ENCODE data around the gene PPP2R5A.
A peak's percentile ranks its signal among the peaks of the same experiment; 100 is the strongest.
"Not testable (repeated sequence)": the region's sequence is repeated elsewhere in the genome, so short reads cannot be mapped to it uniquely, and the experiment has no call there.

Gene PPP2R5A

GRCh38 chr1:212375986-212376385, 90.8 kb downstream of the PPP2R5A start:
- no peaks in the 10 kb centered on the region for H3K27me3 Mint-ChIP-seq
- ATAC-seq (replicated peaks) (no peak), DNase-seq (no peak)
- H3K4me3 Mint-ChIP-seq, result no peak overlapping the region
- H3K4me1 Mint-ChIP-seq, result no peaks in the 10 kb centered on the region
- H3K27ac Mint-ChIP-seq, result no peak overlapping the region
- peaks cover 56 to 81% of the 10 kb centered on the region in 2 donors for H3K36me3 Mint-ChIP-seq
- H3K9me3 Mint-ChIP-seq, result no peaks in the 10 kb centered on the region

- ATAC-seq (replicated peaks), result no peak
- Mint-ChIP-seq H3K9me3 (no peaks in the 10 kb centered on the region), H3K4me1 (peaks cover 0 to 5% of the 10 kb centered on the region in 2 donors), H3K4me3 (no peak overlapping the region), H3K27me3 (no peaks in the 10 kb centered on the region), H3K36me3 (peaks cover 52 to 77% of the 10 kb centered on the region in 2 donors), H3K27ac (no peak overlapping the region)
- no peak for DNase-seq
These were observed 92.4 kb downstream of the PPP2R5A start for GRCh38 chr1:212377644-212378043.

GRCh38 chr1:212379366-212379765, 94.2 kb downstream of the PPP2R5A start:
- H3K36me3 Mint-ChIP-seq, result peaks cover 50 to 69% of the 10 kb centered on the region in 2 donors
- H3K27me3 Mint-ChIP-seq, result no peaks in the 10 kb centered on the region
- H3K27ac Mint-ChIP-seq, result no peak overlapping the region
- H3K4me3 Mint-ChIP-seq, result no peak overlapping the region
- H3K4me1 Mint-ChIP-seq, result peaks cover 0 to 5% of the 10 kb centered on the region in 2 donors
- H3K9me3 Mint-ChIP-seq, result no peaks in the 10 kb centered on the region
- ATAC-seq (replicated peaks), result no peak
- DNase-seq, result no peak

GRCh38 chr1:212381397-212382035, 96.3 kb downstream of the PPP2R5A start:
- Mint-ChIP-seq H3K9me3 (no peaks in the 10 kb centered on the region), H3K27ac (peak overlapping the region; percentile 56), H3K4me3 (no peak overlapping the region), H3K27me3 (no peaks in the 10 kb centered on the region), H3K4me1 (peaks cover 3 to 5% of the 10 kb centered on the region in 2 donors), H3K36me3 (peaks cover 60 to 76% of the 10 kb centered on the region in 2 donors)
- no peak for DNase-seq
- no peak for ATAC-seq (replicated peaks)

GRCh38 chr1:212386029-212386428, 100.8 kb downstream of the PPP2R5A start:
- H3K27me3 Mint-ChIP-seq, result no peaks in the 10 kb centered on the region
- peaks cover 69 to 79% of the 10 kb centered on the region in 2 donors for H3K36me3 Mint-ChIP-seq
- H3K4me3 Mint-ChIP-seq, result no peak overlapping the region
- ATAC-seq (replicated peaks) (no peak), DNase-seq (no peak)
- H3K27ac Mint-ChIP-seq, result peak overlapping the region; percentile 16
- peaks cover 4 to 8% of the 10 kb centered on the region in 2 donors for H3K9me3 Mint-ChIP-seq
- peaks cover 5% of the 10 kb centered on the region in 2 donors for H3K4me1 Mint-ChIP-seq

- H3K27me3 Mint-ChIP-seq, result no peaks in the 10 kb centered on the region
- H3K27ac Mint-ChIP-seq, result peak overlapping the region; percentile 49
- no peak overlapping the region for H3K4me3 Mint-ChIP-seq
- H3K9me3 Mint-ChIP-seq, result peaks cover 8 to 18% of the 10 kb centered on the region in 2 donors
- peaks cover 8 to 15% of the 10 kb centered on the region in 2 donors for H3K4me1 Mint-ChIP-seq
- no peak for DNase-seq
- peaks cover 71 to 84% of the 10 kb centered on the region in 2 donors for H3K36me3 Mint-ChIP-seq
- no peak for ATAC-seq (replicated peaks)
These were observed 103.9 kb downstream of the PPP2R5A start for GRCh38 chr1:212388985-212389716.

GRCh38 chr1:212395678-212396437, 110.6 kb downstream of the PPP2R5A start:
- not testable (repeated sequence) for H3K4me3 Mint-ChIP-seq; H3K27me3 Mint-ChIP-seq; H3K27ac Mint-ChIP-seq; ATAC-seq (replicated peaks); DNase-seq
- Mint-ChIP-seq H3K9me3 (peaks cover 12 to 14% of the 10 kb centered on the region in 2 donors), H3K36me3 (peaks cover 56 to 67% of the 10 kb centered on the region in 2 donors), H3K4me1 (peaks cover 6 to 21% of the 10 kb centered on the region in 2 donors)

- H3K36me3 Mint-ChIP-seq, result peaks cover 49 to 59% of the 10 kb centered on the region in 2 donors
- peaks cover 11% of the 10 kb centered on the region in 2 donors for H3K9me3 Mint-ChIP-seq
- no peak for DNase-seq
- no peak overlapping the region for H3K4me3 Mint-ChIP-seq
- H3K27me3 Mint-ChIP-seq, result no peaks in the 10 kb centered on the region
- H3K4me1 Mint-ChIP-seq, result peaks cover 10 to 25% of the 10 kb centered on the region in 2 donors
- ATAC-seq (replicated peaks), result no peak
- H3K27ac Mint-ChIP-seq, result no peak overlapping the region
These were observed 111.4 kb downstream of the PPP2R5A start for GRCh38 chr1:212396638-212397037.

- peaks cover 10 to 28% of the 10 kb centered on the region in 2 donors for H3K4me1 Mint-ChIP-seq
- H3K27me3 Mint-ChIP-seq, result no peaks in the 10 kb centered on the region
- H3K4me3 Mint-ChIP-seq, result no peak overlapping the region
- no peak overlapping the region for H3K27ac Mint-ChIP-seq
- DNase-seq (no peak), ATAC-seq (replicated peaks) (no peak)
- H3K9me3 Mint-ChIP-seq, result peaks cover 10% of the 10 kb centered on the region in 2 donors
- peaks cover 49 to 60% of the 10 kb centered on the region in 2 donors for H3K36me3 Mint-ChIP-seq
These were observed 112.0 kb downstream of the PPP2R5A start for GRCh38 chr1:212397171-212397570.

GRCh38 chr1:212401042-212401441, 115.8 kb downstream of the PPP2R5A start:
- H3K9me3 Mint-ChIP-seq, result peaks cover 4 to 7% of the 10 kb centered on the region in 2 donors
- H3K27me3 Mint-ChIP-seq, result no peaks in the 10 kb centered on the region
- peak; percentile 76 to 81 for ATAC-seq (replicated peaks)
- H3K4me1 Mint-ChIP-seq, result peaks cover 9 to 36% of the 10 kb centered on the region in 2 donors
- H3K4me3 Mint-ChIP-seq, result no peak overlapping the region
- DNase-seq, result no peak
- no peak overlapping the region for H3K27ac Mint-ChIP-seq
- peaks cover 46 to 65% of the 10 kb centered on the region in 2 donors for H3K36me3 Mint-ChIP-seq

- Mint-ChIP-seq H3K4me1 (peaks cover 9 to 36% of the 10 kb centered on the region in 2 donors), H3K27ac (no peak overlapping the region), H3K4me3 (no peak overlapping the region), H3K27me3 (no peaks in the 10 kb centered on the region), H3K9me3 (peaks cover 2 to 4% of the 10 kb centered on the region in 2 donors), H3K36me3 (peaks cover 42 to 59% of the 10 kb centered on the region in 2 donors)
- no peak for DNase-seq
- no peak for ATAC-seq (replicated peaks)
These were observed 116.8 kb downstream of the PPP2R5A start for GRCh38 chr1:212401838-212402582.

GRCh38 chr1:212402666-212403321, 117.6 kb downstream of the PPP2R5A start:
- DNase-seq, result no peak
- Mint-ChIP-seq H3K4me3 (no peak overlapping the region), H3K4me1 (peaks cover 9 to 36% of the 10 kb centered on the region in 2 donors), H3K36me3 (peaks cover 38 to 56% of the 10 kb centered on the region in 2 donors), H3K27ac (peak overlapping the region; percentile 9), H3K27me3 (no peaks in the 10 kb centered on the region), H3K9me3 (peaks cover 0 to 2% of the 10 kb centered on the region in 2 donors)
- no peak for ATAC-seq (replicated peaks)

- no peak for ATAC-seq (replicated peaks)
- peaks cover 29 to 42% of the 10 kb centered on the region in 2 donors for H3K4me1 Mint-ChIP-seq
- peaks cover 37 to 58% of the 10 kb centered on the region in 2 donors for H3K36me3 Mint-ChIP-seq
- no peaks in the 10 kb centered on the region for H3K27me3 Mint-ChIP-seq
- H3K27ac Mint-ChIP-seq, result no peak overlapping the region
- H3K9me3 Mint-ChIP-seq, result no peaks in the 10 kb centered on the region
- H3K4me3 Mint-ChIP-seq, result no peak overlapping the region
- DNase-seq, result no peak
These were observed 125.1 kb downstream of the PPP2R5A start for GRCh38 chr1:212410231-212410820.

Data from stimulated activated naive B cell treated with anti-CD40 and anti-IgM and Interleukin-4, amounts not matched to agents 10 μg/mL and 1 μg/mL and 100 μg/mL, for 72 hours (primary cell).